Smooth muscle cell (in vitro differentiated cells): ENCODE data around the gene USH2A. TPM values are rescaled to one million over a fixed set of nuclear protein-coding genes. Genes with fewer than 3 reads are reported as not detected.
A peak's percentile ranks its signal among the peaks of the same experiment; 100 is the strongest.

Experiments
- DNase-seq: peaks from one replicate; lab custom pipeline; 2025; ENCODE audit not compliant: unreplicated experiment; lab: John Stamatoyannopoulos, UW
- H2AFZ ChIP-seq: fragments of 200-600 bp; sonication (generic); 2 replicates; pipeline ENCODE4 v1.6.0; 2016; ENCODE audit warnings: antibody characterized with exemption, low read depth, mild to moderate bottlenecking
- H3F3A ChIP-seq: fragments of 200-600 bp; sonication (generic); 2 replicates; pipeline ENCODE4 v1.6.0; 2017; ENCODE audit warnings: antibody characterized with exemption, low read depth
- H3K27ac ChIP-seq: fragments of 200-600 bp; sonication (generic); 2 replicates; pipeline ENCODE4 v1.5.1; 2016; ENCODE audit warnings: low read depth, mild to moderate bottlenecking
- H3K27me3 ChIP-seq: fragments of 200-600 bp; sonication (generic); 2 replicates; pipeline ENCODE4 v1.6.1; 2016; ENCODE audit warnings: low read depth, mild to moderate bottlenecking
- H3K36me3 ChIP-seq: fragments of 200-600 bp; sonication (generic); 2 replicates; pipeline ENCODE4 v1.5.1; 2016; ENCODE audit warnings: low read depth
- H3K4me1 ChIP-seq: fragments of 200-600 bp; sonication (generic); 2 replicates; pipeline ENCODE4 v1.5.1; 2016; ENCODE audit warnings: low read depth
- H3K4me2 ChIP-seq: fragments of 200-600 bp; sonication (generic); 2 replicates; pipeline ENCODE4 v1.6.0; 2016; ENCODE audit warnings: mild to moderate bottlenecking
- H3K4me3 ChIP-seq: fragments of 200-600 bp; sonication (generic); 2 replicates; pipeline ENCODE4 v1.5.1; 2016; ENCODE audit warnings: mild to moderate bottlenecking
- H3K79me2 ChIP-seq: fragments of 200-600 bp; sonication (generic); 2 replicates; pipeline ENCODE4 v1.6.0; 2016; ENCODE audit warnings: low read depth, mild to moderate bottlenecking
- H3K9ac ChIP-seq: fragments of 200-600 bp; sonication (generic); 2 replicates; pipeline ENCODE4 v1.6.0; 2016; ENCODE audit warnings: low read depth
- H3K9me3 ChIP-seq: fragments of 200-600 bp; sonication (generic); replicated peaks from 2 replicates; pipeline ENCODE4 v1.5.1; 2016; ENCODE audit warnings: low read depth
- H4K20me1 ChIP-seq: fragments of 200-600 bp; sonication (generic); 2 replicates; pipeline ENCODE4 v1.6.0; 2016; ENCODE audit warnings: low read depth
- CTCF ChIP-seq: fragments of 200-600 bp; sonication (generic); IDR thresholded peaks from 2 replicates; pipeline ENCODE4 v1.5.1; 2017; ENCODE audit warnings: borderline replicate concordance, mild to moderate bottlenecking, antibody characterized with exemption; ENCODE audit not compliant: insufficient read depth, poor library complexity, severe bottlenecking
- WGBS: methylation state at CpG from one replicate; pipeline ENCODE4 v1.1.7; 2016; ENCODE audit warnings: low lambda C conversion rate; 5-methylcytosine and 5-hydroxymethylcytosine counted together
- polyA plus RNA-seq: library from polyadenylated mRNA; unstranded; fragments of >200 nt; fragmentation: Nextera tagmentation; extraction: Ambion mirVana; gene quantifications from 2 replicates; pipeline ENCODE4 v1.2.1, GENCODE V29; 2016
- total RNA-seq: library from RNA; depleted of rRNA; stranded (reverse); fragments of >200 nt; gene quantifications from 2 replicates; pipeline ENCODE4 v1.2.3, GENCODE V29; 2014

USH2A gene
- total and polyA plus RNA-seq, 2 experiments from 2014 or later: under 0.01 TPM; not detected in 1

GRCh38 chr1:216221260-216221700 lies 202.0 kb downstream of the USH2A start:
- Histone ChIP-seq H3K9me3 (no peaks in the 10 kb centered on the region), H3K79me2 (no peaks in the 10 kb centered on the region), H4K20me1 (no peaks in the 10 kb centered on the region), H3F3A (no peaks in the 10 kb centered on the region), H3K4me3 (peak overlapping the region; percentile 57), H3K27ac (peak overlapping the region; percentile 56), H3K4me1 (no peaks in the 10 kb centered on the region), H3K9ac (peak overlapping the region; percentile 31), H3K27me3 (no peaks in the 10 kb centered on the region), H2AFZ (peak overlapping the region; percentile 27), H3K36me3 (no peaks in the 10 kb centered on the region), H3K4me2 (peak overlapping the region; percentile 79)
- WGBS: 8% methylated on average over 6 of the region's 6 CpGs
- TF ChIP-seq CTCF: peak; percentile 70
- DNase-seq: no peak

- no peak for TF ChIP-seq CTCF
- no peaks in the 10 kb centered on the region for H3K4me1 ChIP-seq
These were observed 206.9 kb downstream of the USH2A start for GRCh38 chr1:216216305-216216704.

GRCh38 chr1:216215169-216215568 lies 208.1 kb downstream of the USH2A start:
- H4K20me1 ChIP-seq: no peaks in the 10 kb centered on the region

More at GRCh38 chr1:216216305-216216704, 206.9 kb downstream of the USH2A start:
- no peak for DNase-seq
- no peaks in the 10 kb centered on the region for H3K79me2 ChIP-seq
- no peak overlapping the region for H3K9ac ChIP-seq
- H2AFZ ChIP-seq: no peak overlapping the region
- no peak overlapping the region for H3K4me2 ChIP-seq
- no peaks in the 10 kb centered on the region for H3F3A ChIP-seq
- no peaks in the 10 kb centered on the region for H3K9me3 ChIP-seq
- 57% methylated on average over 3 of the region's 3 CpGs for WGBS
- H3K27ac ChIP-seq: no peak overlapping the region
- H3K27me3 ChIP-seq: no peaks in the 10 kb centered on the region
- H3K4me3 ChIP-seq: no peak overlapping the region
- H4K20me1 ChIP-seq: no peaks in the 10 kb centered on the region
- no peaks in the 10 kb centered on the region for H3K36me3 ChIP-seq

More at GRCh38 chr1:216215169-216215568, 208.1 kb downstream of the USH2A start:
- no peaks in the 10 kb centered on the region for H3K36me3 ChIP-seq
- H3K4me2 ChIP-seq: no peak overlapping the region
- no peaks in the 10 kb centered on the region for H3F3A ChIP-seq
- no peak overlapping the region for H2AFZ ChIP-seq
- no peak overlapping the region for H3K27ac ChIP-seq
- no peaks in the 10 kb centered on the region for H3K27me3 ChIP-seq
- H3K9me3 ChIP-seq: no peaks in the 10 kb centered on the region
- no peaks in the 10 kb centered on the region for H3K4me1 ChIP-seq
- no peak for DNase-seq
- H3K79me2 ChIP-seq: no peaks in the 10 kb centered on the region
- H3K4me3 ChIP-seq: no peak overlapping the region
- H3K9ac ChIP-seq: no peak overlapping the region
- TF ChIP-seq CTCF: no peak
